ENCODE measurements around the gene CCR4. TPM values are rescaled to one million over a fixed set of nuclear protein-coding genes. Genes with fewer than 3 reads are reported as not detected.
"Not testable (repeated sequence)": the region's sequence is repeated elsewhere in the genome, so short reads cannot be mapped to it uniquely, and the experiment has no call there.

CCR4 gene
- total RNA-seq, 3 donors from 2014 or later (not counting 1 experiment from before 2014, with no cell fraction given), result 0.52 to 2.5 (median 1.4) TPM

- H3K4me1 ChIP-seq (ENCODE audit: control insufficient read depth, insufficient read depth, low read length); H3K9me3 ChIP-seq (ENCODE audit: control insufficient read depth, insufficient read depth, low read length); H3K27me3 Mint-ChIP-seq (ENCODE audit: low read depth in 2 of 2); H3K27ac ChIP-seq (ENCODE audit: low read length); intact Hi-C loops (cut with micrococcal nuclease); H3K4me1 Mint-ChIP-seq; H3K27ac Mint-ChIP-seq; H3K36me3 Mint-ChIP-seq; DNase-seq; H3K4me3 Mint-ChIP-seq; H3K36me3 ChIP-seq (ENCODE audit: control insufficient read depth, insufficient read depth, low read length); H3K27me3 ChIP-seq (ENCODE audit: control insufficient read depth, insufficient read depth, low read length); H3K9me3 Mint-ChIP-seq; H3K4me3 ChIP-seq (ENCODE audit: low read length); ATAC-seq: not testable (repeated sequence)
- 92% methylated on average over 4 of the region's 5 CpGs for WGBS (ENCODE audit: insufficient coverage)
Measured at GRCh38 chr3:32966627-32967026, 15.2 kb downstream of the CCR4 start.

GRCh38 chr3:32968166-32968919 lies 16.9 kb downstream of the CCR4 start:
- no peaks in the 10 kb centered on the region for H3K27me3 ChIP-seq (ENCODE audit: control insufficient read depth, insufficient read depth, low read length)
- H3K27ac Mint-ChIP-seq, result no peak overlapping the region
- no peaks in the 10 kb centered on the region for H3K4me1 ChIP-seq (ENCODE audit: control insufficient read depth, insufficient read depth, low read length)
- peaks cover 0 to 2% of the 10 kb centered on the region in 2 donors for H3K9me3 Mint-ChIP-seq
- no peak for TF ChIP-seq CTCF (IDR thresholded peaks at IDR 0.05)
- no peaks in the 10 kb centered on the region for H3K27me3 Mint-ChIP-seq (ENCODE audit: low read depth in 2 of 2)
- DNase-seq (no peak), ATAC-seq (no peak)
- 86% methylated on average over 3 of the region's 3 CpGs for WGBS (ENCODE audit: insufficient coverage)
- no peak overlapping the region for H3K4me3 Mint-ChIP-seq
- peaks cover 8% of the 10 kb centered on the region for H3K9me3 ChIP-seq (ENCODE audit: control insufficient read depth, insufficient read depth, low read length)
- no peak overlapping the region for H3K4me3 ChIP-seq (ENCODE audit: low read length)
- no peaks in the 10 kb centered on the region for H3K4me1 Mint-ChIP-seq
- no peak overlapping the region for H3K27ac ChIP-seq (ENCODE audit: low read length)
- H3K36me3 ChIP-seq (ENCODE audit: control insufficient read depth, insufficient read depth, low read length), result no peaks in the 10 kb centered on the region
- intact Hi-C loops (cut with micrococcal nuclease), result no loop called here
- H3K36me3 Mint-ChIP-seq, result no peaks in the 10 kb centered on the region

GRCh38 chr3:32968920-32969389 lies 17.5 kb downstream of the CCR4 start:
- no peak for TF ChIP-seq CTCF (IDR thresholded peaks at IDR 0.05)
- DNase-seq (no peak), ATAC-seq (no peak)
- Histone ChIP-seq H3K4me3 (ENCODE audit: low read length) (no peak overlapping the region), H3K27ac (ENCODE audit: low read length) (no peak overlapping the region), H3K9me3 (ENCODE audit: control insufficient read depth, insufficient read depth, low read length) (peaks cover 8% of the 10 kb centered on the region), H3K4me1 (ENCODE audit: control insufficient read depth, insufficient read depth, low read length) (no peaks in the 10 kb centered on the region), H3K27me3 (ENCODE audit: control insufficient read depth, insufficient read depth, low read length) (no peaks in the 10 kb centered on the region), H3K36me3 (ENCODE audit: control insufficient read depth, insufficient read depth, low read length) (no peaks in the 10 kb centered on the region)
- no peaks in the 10 kb centered on the region for H3K4me1 Mint-ChIP-seq
- intact Hi-C loops (cut with micrococcal nuclease), result no loop called here
- H3K27ac Mint-ChIP-seq, result no peak overlapping the region
- no peaks in the 10 kb centered on the region for H3K36me3 Mint-ChIP-seq
- no peaks in the 10 kb centered on the region for H3K27me3 Mint-ChIP-seq (ENCODE audit: low read depth in 2 of 2)
- WGBS (ENCODE audit: insufficient coverage), result 92% methylated on average over 6 of the region's 6 CpGs
- H3K4me3 Mint-ChIP-seq, result no peak overlapping the region
- peaks cover 0 to 2% of the 10 kb centered on the region in 2 donors for H3K9me3 Mint-ChIP-seq

GRCh38 chr3:32969656-32970055 lies 18.2 kb downstream of the CCR4 start:
- no peaks in the 10 kb centered on the region for H3K4me1 Mint-ChIP-seq
- no peak overlapping the region for H3K27ac ChIP-seq (ENCODE audit: low read length)
- no peak overlapping the region for H3K4me3 ChIP-seq (ENCODE audit: low read length)
- no peak for TF ChIP-seq CTCF (IDR thresholded peaks at IDR 0.05)
- WGBS (ENCODE audit: insufficient coverage), result 93% methylated on average over 4 of the region's 4 CpGs
- H3K4me3 Mint-ChIP-seq, result no peak overlapping the region
- peaks cover 0 to 2% of the 10 kb centered on the region in 2 donors for H3K9me3 Mint-ChIP-seq
- ATAC-seq (no peak), DNase-seq (no peak)
- H3K4me1 ChIP-seq (ENCODE audit: control insufficient read depth, insufficient read depth, low read length), result no peaks in the 10 kb centered on the region
- H3K9me3 ChIP-seq (ENCODE audit: control insufficient read depth, insufficient read depth, low read length), result peaks cover 8% of the 10 kb centered on the region
- no peaks in the 10 kb centered on the region for H3K27me3 Mint-ChIP-seq (ENCODE audit: low read depth in 2 of 2)
- no peaks in the 10 kb centered on the region for H3K36me3 ChIP-seq (ENCODE audit: control insufficient read depth, insufficient read depth, low read length)
- H3K27ac Mint-ChIP-seq, result no peak overlapping the region
- H3K27me3 ChIP-seq (ENCODE audit: control insufficient read depth, insufficient read depth, low read length), result no peaks in the 10 kb centered on the region
- intact Hi-C loops (cut with micrococcal nuclease), result no loop called here
- no peaks in the 10 kb centered on the region for H3K36me3 Mint-ChIP-seq

GRCh38 chr3:32971291-32971690 lies 19.8 kb downstream of the CCR4 start:
- H3K4me1 Mint-ChIP-seq; H3K27me3 Mint-ChIP-seq (ENCODE audit: low read depth in 2 of 2); H3K36me3 Mint-ChIP-seq; H3K9me3 Mint-ChIP-seq; ATAC-seq; DNase-seq; H3K4me3 Mint-ChIP-seq; H3K27ac Mint-ChIP-seq; H3K9me3 ChIP-seq (ENCODE audit: control insufficient read depth, insufficient read depth, low read length); H3K36me3 ChIP-seq (ENCODE audit: control insufficient read depth, insufficient read depth, low read length); H3K27me3 ChIP-seq (ENCODE audit: control insufficient read depth, insufficient read depth, low read length); H3K4me3 ChIP-seq (ENCODE audit: low read length); H3K4me1 ChIP-seq (ENCODE audit: control insufficient read depth, insufficient read depth, low read length); intact Hi-C loops (cut with micrococcal nuclease); H3K27ac ChIP-seq (ENCODE audit: low read length): not testable (repeated sequence)
- whole genome bisulfite sequencing (ENCODE audit: insufficient coverage), result 87% methylated on average over 7 of the region's 7 CpGs
